GM12864 (cell line): ENCODE measurements around the gene PPP2R5A.

Experiments
- DNase-seq: peaks from one replicate; pipeline ENCODE4 v3.0.0-alpha.2; 2011; ENCODE audit warnings: low read depth
- H3K4me3 ChIP-seq: 2 replicates; pipeline ENCODE4 v1.5.1; 2011; ENCODE audit warnings: mild to moderate bottlenecking, low read depth, low read length, control low read depth
- CTCF ChIP-seq: IDR thresholded peaks from 2 replicates; pipeline ENCODE4 v1.5.1; 2011; ENCODE audit warnings: low read depth, mild to moderate bottlenecking, moderate library complexity, low read length, control low read depth, inconsistent platforms; ENCODE audit errors: missing control alignments

Gene PPP2R5A

DNA sequence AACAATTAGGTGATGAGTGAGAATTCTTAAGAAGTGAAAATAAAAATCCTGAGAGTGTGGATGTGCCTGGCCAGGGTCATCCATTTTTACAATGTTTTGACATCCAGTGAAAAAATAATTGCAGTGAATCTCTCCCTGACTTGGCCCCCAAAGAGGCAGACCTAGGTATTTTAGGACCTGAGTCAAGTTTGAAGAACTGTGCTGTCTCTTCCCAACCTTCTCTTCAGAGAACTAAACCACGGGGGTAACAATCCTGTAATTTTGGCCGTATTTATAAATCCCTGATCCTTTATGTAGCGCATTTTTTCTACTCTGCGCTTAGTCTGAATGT is 43.3 kb upstream of the PPP2R5A start:
- H3K4me3 ChIP-seq: no peak overlapping the region
- TF ChIP-seq CTCF: no peak
- no peak for DNase-seq

DNA sequence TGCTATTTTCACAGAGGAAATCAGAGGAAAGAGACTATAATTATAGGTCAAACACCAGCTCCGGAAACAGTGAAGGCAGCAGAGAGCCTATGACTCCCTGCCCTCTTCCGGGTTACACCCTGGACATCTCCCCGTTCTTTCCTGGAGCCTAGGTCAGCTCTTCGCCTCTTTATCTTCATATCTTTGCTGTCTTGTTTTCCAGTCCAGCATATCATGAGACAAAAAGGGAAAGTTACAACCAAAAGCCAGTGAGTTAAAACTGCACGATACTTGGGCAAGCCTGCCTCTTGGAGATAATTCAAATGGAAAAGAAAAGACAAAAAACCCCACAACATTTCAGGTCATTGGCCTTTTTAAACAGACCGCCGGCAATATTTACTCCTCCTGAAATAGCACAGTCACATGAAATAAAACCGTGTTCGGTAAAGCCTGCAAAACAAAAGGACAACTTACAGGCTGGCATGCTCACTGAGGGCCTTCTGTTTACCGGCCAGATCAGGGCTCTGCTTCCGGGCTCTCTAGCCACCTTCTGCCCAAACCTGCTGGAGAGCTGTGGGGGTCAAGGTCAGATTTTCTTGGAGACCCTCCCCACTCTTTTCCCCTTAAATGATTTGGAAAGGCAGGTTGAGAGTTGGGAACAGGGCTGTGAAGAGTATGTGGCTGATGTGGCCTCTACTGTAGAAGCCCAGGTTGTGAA is 42.8 kb upstream of the PPP2R5A start:
- DNase-seq: no peak
- no peak for TF ChIP-seq CTCF
- no peak overlapping the region for H3K4me3 ChIP-seq

- no peak for DNase-seq
- TF ChIP-seq CTCF: no peak
- no peak overlapping the region for H3K4me3 ChIP-seq
Observed at GRCh38 chr1:212242985-212243308, 42.3 kb upstream of the PPP2R5A start.

DNA sequence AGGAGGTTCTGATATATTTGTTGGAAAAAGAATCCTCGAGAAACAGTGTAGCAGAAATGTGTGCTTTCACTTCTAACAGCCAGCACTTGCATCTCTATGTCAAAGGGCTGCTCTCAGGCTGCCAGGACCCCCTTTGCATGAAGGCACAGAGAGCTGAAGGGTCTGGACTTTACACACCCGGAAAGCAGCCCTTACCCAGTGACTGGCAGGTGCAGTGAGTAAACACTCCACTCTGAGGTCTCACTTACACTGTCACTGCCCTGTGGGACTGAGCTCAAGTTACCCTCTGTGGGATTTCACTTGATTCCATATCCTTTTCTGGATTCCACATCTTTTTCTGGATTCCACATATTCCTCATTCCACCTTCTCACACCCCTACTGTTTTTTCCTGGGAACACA is 40.8 kb upstream of the PPP2R5A start:
- H3K4me3 ChIP-seq: no peak overlapping the region
- no peak for DNase-seq
- TF ChIP-seq CTCF: no peak

DNA sequence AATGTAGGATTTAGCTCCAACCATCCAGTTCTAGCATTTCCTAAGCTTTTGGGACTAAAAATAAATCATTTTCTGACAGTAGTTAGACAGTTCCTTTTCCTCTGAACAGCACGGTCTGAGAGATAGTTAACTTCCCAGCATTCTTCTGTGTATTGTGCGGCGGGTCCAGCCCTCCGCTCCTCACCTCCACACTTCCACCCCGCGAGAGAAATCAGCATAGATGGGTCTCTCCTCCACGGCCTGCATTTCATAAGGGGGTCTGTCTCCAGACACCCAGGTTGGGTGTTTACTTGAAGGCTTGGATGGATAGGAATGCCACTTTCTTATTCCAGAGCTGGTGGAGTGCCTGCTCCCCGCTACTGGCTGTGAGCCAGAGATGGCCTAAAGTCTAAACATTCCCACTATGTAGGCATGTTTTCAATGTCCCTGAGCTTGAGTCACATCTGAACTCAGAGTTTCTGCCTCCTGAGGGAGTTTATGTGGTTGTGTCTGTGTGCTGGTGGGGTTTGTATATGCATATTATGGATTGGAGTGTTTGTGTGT is 38.0 kb upstream of the PPP2R5A start:
- TF ChIP-seq CTCF: no peak
- H3K4me3 ChIP-seq: no peak overlapping the region
- DNase-seq: no peak

GRCh38 chr1:212247988-212248387 is 37.2 kb upstream of the PPP2R5A start:
- DNase-seq: no peak
- H3K4me3 ChIP-seq: no peak overlapping the region
- TF ChIP-seq CTCF: no peak

- DNase-seq: no peak
- H3K4me3 ChIP-seq: no peak overlapping the region
- TF ChIP-seq CTCF: no peak
Observed at GRCh38 chr1:212254853-212255363, 30.3 kb upstream of the PPP2R5A start.
